Liver (tissue), 9 donors: ENCODE measurements around the gene EFEMP2. TPM values are rescaled to one million over a fixed set of nuclear protein-coding genes. Genes with fewer than 3 reads are reported as not detected.
A peak's percentile ranks its signal among the peaks of the same experiment; 100 is the strongest.

Source experiments
- DNase-seq: peaks from one replicate; pipeline ENCODE4 v3.0.0-alpha.2; 2017; ENCODE audit warnings: low spot score
- H3K27ac ChIP-seq, 2 donors: one replicate each; pipeline ENCODE4 v1.7.0; 2013; ENCODE audit warnings: inconsistent platforms in 2 of 2, low read length in 2 of 2, control low read depth in 1 of 2, low read depth in 1 of 2, mild to moderate bottlenecking in 1 of 2
- H3K27me3 ChIP-seq, 4 donors: one replicate each; pipeline versions ENCODE4 v1.6.1 to v1.7.0; 2013; ENCODE audit warnings: low read length in 3 of 4, inconsistent platforms in 1 of 4, mild to moderate bottlenecking in 1 of 4, moderate library complexity in 1 of 4; ENCODE audit not compliant: control insufficient read depth in 4 of 4, insufficient read depth in 4 of 4
- H3K36me3 ChIP-seq, 4 donors: one replicate each; pipeline versions ENCODE4 v1.6.1 to v1.7.0; 2013; ENCODE audit warnings: low read length in 3 of 4, mild to moderate bottlenecking in 3 of 4, low read depth in 1 of 4, moderate library complexity in 1 of 4; ENCODE audit not compliant: control insufficient read depth in 4 of 4, insufficient read depth in 3 of 4
- H3K4me1 ChIP-seq, 4 donors: one replicate each; pipeline versions ENCODE4 v1.6.1 to v1.7.0; 2013; ENCODE audit warnings: low read length in 3 of 4, mild to moderate bottlenecking in 3 of 4, moderate library complexity in 1 of 4; ENCODE audit not compliant: control insufficient read depth in 4 of 4, insufficient read depth in 4 of 4
- H3K4me3 ChIP-seq, 3 donors: one replicate each; pipeline versions ENCODE4 v1.6.1 to v1.7.0; 2013; ENCODE audit warnings: low read length in 3 of 3, control low read depth in 1 of 3, low read depth in 1 of 3, mild to moderate bottlenecking in 1 of 3
- H3K9ac ChIP-seq, 2 donors: one replicate each; pipeline ENCODE4 v1.7.0; 2013; ENCODE audit warnings: low read length in 2 of 2, mild to moderate bottlenecking in 2 of 2, moderate library complexity in 2 of 2, control low read depth in 1 of 2, low read depth in 1 of 2
- H3K9me3 ChIP-seq, 4 donors: one replicate each; pipeline versions ENCODE4 v1.6.1 to v1.7.0; 2013; ENCODE audit warnings: low read length in 3 of 4; ENCODE audit not compliant: control insufficient read depth in 4 of 4
- ATF3 ChIP-seq: IDR thresholded peaks from 2 replicates; pipeline ENCODE4 v1.6.1; 2016; ENCODE audit warnings: antibody characterized with exemption
- EGR1 ChIP-seq, 2 donors: IDR thresholded peaks; 2 replicates each; pipeline ENCODE4 v1.6.1; 2016 to 2018; ENCODE audit warnings: antibody characterized with exemption in 2 of 2, low read depth in 2 of 2
- FOXA1 ChIP-seq: IDR thresholded peaks from 2 replicates; pipeline ENCODE4 v1.6.1; 2016; ENCODE audit warnings: antibody characterized with exemption
- GABPA ChIP-seq, 2 donors: IDR thresholded peaks in 1 of 2; conservative IDR thresholded peaks in 1 of 2; 2 replicates each; pipeline ENCODE4 v1.6.1; 2016; ENCODE audit warnings: antibody characterized with exemption in 2 of 2, mild to moderate bottlenecking in 1 of 2, moderate library complexity in 1 of 2
- HNF4A ChIP-seq, 2 donors: conservative IDR thresholded peaks; 2 replicates each; pipeline ENCODE4 v1.6.1; 2016; ENCODE audit warnings: antibody characterized with exemption in 2 of 2, mild to moderate bottlenecking in 2 of 2
- HNF4G ChIP-seq: IDR thresholded peaks from 2 replicates; pipeline ENCODE4 v1.6.1; 2016; ENCODE audit warnings: antibody characterized with exemption
- NR2F2 ChIP-seq: IDR thresholded peaks from 2 replicates; pipeline ENCODE4 v1.6.1; 2016; ENCODE audit warnings: antibody characterized with exemption
- RAD21 ChIP-seq, 2 donors: IDR thresholded peaks; 2 replicates each; pipeline ENCODE4 v1.6.1; 2016; ENCODE audit warnings: antibody characterized with exemption in 2 of 2, mild to moderate bottlenecking in 2 of 2
- RXRA ChIP-seq, 2 donors: IDR thresholded peaks; 2 replicates each; pipeline ENCODE4 v1.6.1; 2017 to 2018; ENCODE audit warnings: antibody characterized with exemption in 2 of 2, mild to moderate bottlenecking in 1 of 2
- SP1 ChIP-seq: IDR thresholded peaks from 2 replicates; pipeline ENCODE4 v1.6.1; 2018; ENCODE audit warnings: antibody characterized with exemption, mild to moderate bottlenecking
- YY1 ChIP-seq: IDR thresholded peaks from 2 replicates; pipeline ENCODE4 v1.6.1; 2016; ENCODE audit warnings: antibody characterized with exemption, mild to moderate bottlenecking
- WGBS: extraction: QIAGEN DNeasy Blood & Tissue Kit; methylation state at CpG from one replicate; pipeline ENCODE4 v1.1.7; 2013; 5-methylcytosine and 5-hydroxymethylcytosine counted together
- polyA plus RNA-seq, 2 donors: library from polyadenylated mRNA; stranded (reverse) in 1 of 2; unstranded in 1 of 2; fragments of 200-250 nt in 1 of 2; fragments of >200 nt in 1 of 2; fragmentation: Nextera tagmentation in 1 of 2; extraction: Ambion mirVana in 1 of 2; gene quantifications; one replicate each; pipeline versions ENCODE4 v1.2.1 to v1.2.3, GENCODE V29; 2013 to 2015
- total RNA-seq, 2 donors: library from RNA; depleted of rRNA; stranded (reverse); fragments of >200 nt; gene quantifications; one replicate each; pipeline ENCODE4 v1.2.3, GENCODE V29; 2014
- TF ChIP-seq, protein P1 (sequence below): IDR thresholded peaks from 2 replicates; pipeline ENCODE4 v1.6.1; 2016; ENCODE audit warnings: antibody characterized with exemption
- TF ChIP-seq, protein P2 (sequence below): IDR thresholded peaks from 2 replicates; pipeline ENCODE4 v1.6.1; 2016; ENCODE audit warnings: antibody characterized with exemption
- donor health status: healthy.
- donor health status: healthy.
- donor health status: healthy.
- donor health status: healthy.
- donor health status: healthy.

The EFEMP2 gene
- total and polyA plus RNA-seq, 4 donors, result 5.0 to 10.7 (median 5.3) TPM

- TF ChIP-seq, protein P1, sequence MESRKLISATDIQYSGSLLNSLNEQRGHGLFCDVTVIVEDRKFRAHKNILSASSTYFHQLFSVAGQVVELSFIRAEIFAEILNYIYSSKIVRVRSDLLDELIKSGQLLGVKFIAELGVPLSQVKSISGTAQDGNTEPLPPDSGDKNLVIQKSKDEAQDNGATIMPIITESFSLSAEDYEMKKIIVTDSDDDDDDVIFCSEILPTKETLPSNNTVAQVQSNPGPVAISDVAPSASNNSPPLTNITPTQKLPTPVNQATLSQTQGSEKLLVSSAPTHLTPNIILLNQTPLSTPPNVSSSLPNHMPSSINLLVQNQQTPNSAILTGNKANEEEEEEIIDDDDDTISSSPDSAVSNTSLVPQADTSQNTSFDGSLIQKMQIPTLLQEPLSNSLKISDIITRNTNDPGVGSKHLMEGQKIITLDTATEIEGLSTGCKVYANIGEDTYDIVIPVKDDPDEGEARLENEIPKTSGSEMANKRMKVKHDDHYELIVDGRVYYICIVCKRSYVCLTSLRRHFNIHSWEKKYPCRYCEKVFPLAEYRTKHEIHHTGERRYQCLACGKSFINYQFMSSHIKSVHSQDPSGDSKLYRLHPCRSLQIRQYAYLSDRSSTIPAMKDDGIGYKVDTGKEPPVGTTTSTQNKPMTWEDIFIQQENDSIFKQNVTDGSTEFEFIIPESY, result no peak
These were observed 31.1 kb upstream of the EFEMP2 start (continued) for GRCh38 chr11:65903715-65904114.

GRCh38 chr11:65903068-65903481 is 30.5 kb upstream of the EFEMP2 start:
- Histone ChIP-seq H3K4me3 (no peak overlapping the region), H3K9ac (no peak overlapping the region), H3K36me3 (peaks cover 0 to 1% (median 0%) of the 10 kb centered on the region in 4 donors), H3K27me3 (no peaks in the 10 kb centered on the region), H3K4me1 (peaks cover 0 to 16% (median 10%) of the 10 kb centered on the region in 4 donors), H3K9me3 (no peaks in the 10 kb centered on the region), H3K27ac (no peak overlapping the region)
- 30% methylated on average over 5 of the region's 5 CpGs for WGBS
- no peak for DNase-seq
- no peak for TF ChIP-seq RXRA (IDR thresholded peaks at IDR 0.05)
- TF ChIP-seq, protein P2, sequence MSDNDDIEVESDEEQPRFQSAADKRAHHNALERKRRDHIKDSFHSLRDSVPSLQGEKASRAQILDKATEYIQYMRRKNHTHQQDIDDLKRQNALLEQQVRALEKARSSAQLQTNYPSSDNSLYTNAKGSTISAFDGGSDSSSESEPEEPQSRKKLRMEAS, result no peak
- TF ChIP-seq NR2F2, result no peak
- TF ChIP-seq FOXA1, result no peak
- no peak for TF ChIP-seq HNF4A (conservative IDR thresholded peaks at IDR 0.05)
- no peak for TF ChIP-seq GABPA (IDR thresholded peaks at IDR 0.05 in 1 of 2, conservative IDR thresholded peaks at IDR 0.05 in 1 of 2)
- TF ChIP-seq SP1, result no peak
- no peak for TF ChIP-seq YY1

DNA sequence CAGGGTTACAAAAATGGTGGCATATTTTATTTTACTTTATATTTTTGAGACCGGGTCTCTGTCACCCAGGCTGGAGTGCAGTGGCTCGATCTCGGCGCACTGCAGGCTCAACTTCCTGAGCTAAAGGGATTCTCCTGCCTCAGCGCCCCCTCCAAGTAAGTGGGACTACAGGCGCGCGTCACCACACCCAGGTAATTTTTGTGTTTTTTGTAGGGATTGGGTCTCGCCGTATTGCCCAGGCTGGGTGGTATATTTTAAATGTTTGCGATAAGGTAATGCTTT is 28.2 kb upstream of the EFEMP2 start:
- TF ChIP-seq ATF3, result no peak
- TF ChIP-seq, protein P2, result no peak
- Histone ChIP-seq H3K4me1 (peaks cover 0 to 16% (median 10%) of the 10 kb centered on the region in 4 donors), H3K9ac (no peak overlapping the region), H3K27me3 (no peaks in the 10 kb centered on the region), H3K27ac (no peak overlapping the region), H3K9me3 (no peaks in the 10 kb centered on the region), H3K4me3 (no peak overlapping the region), H3K36me3 (peaks cover 0 to 1% (median 0%) of the 10 kb centered on the region in 4 donors)
- WGBS, result 74% methylated on average over 11 of the region's 11 CpGs
- DNase-seq, result no peak

GRCh38 chr11:65900125-65900898 is 27.7 kb upstream of the EFEMP2 start, which contains the start of gene FOSL1:
Gene FOSL1, minus strand, starts transcription at chr11:65900388. Its CDS starts 49 bp downstream, at chr11:65900339.
- no peaks in the 10 kb centered on the region for H3K9me3 ChIP-seq

More at GRCh38 chr11:65900125-65900898, 27.7 kb upstream of the EFEMP2 start, which contains the start of gene FOSL1:
- peak within 1 kb of the TSS; percentile 1 to 47 (median 44) for H3K4me3 ChIP-seq
- peak; percentile 70 for DNase-seq
- 3% methylated on average over 80 of the region's 80 CpGs for WGBS
- peaks cover 0 to 1% (median 0%) of the 10 kb centered on the region in 4 donors for H3K36me3 ChIP-seq
- H3K4me1 ChIP-seq, result peaks cover 0 to 16% (median 10%) of the 10 kb centered on the region in 4 donors
- no peaks in the 10 kb centered on the region for H3K27me3 ChIP-seq
- no peak within 1 kb of the TSS for H3K27ac ChIP-seq
- peak within 1 kb of the TSS in 1 of 2 donors; percentile 50 for H3K9ac ChIP-seq
- TF ChIP-seq, protein P2, result no peak
- TF ChIP-seq HNF4A (conservative IDR thresholded peaks at IDR 0.05) (no peak), YY1 (no peak), RAD21 (IDR thresholded peaks at IDR 0.05) (peak in 1 of 2 donors; percentile 10), HNF4G (no peak), SP1 (peak; percentile 28), GABPA (IDR thresholded peaks at IDR 0.05 in 1 of 2, conservative IDR thresholded peaks at IDR 0.05 in 1 of 2) (no peak), NR2F2 (no peak), EGR1 (IDR thresholded peaks at IDR 0.05; ENCODE audit: low read depth in 2 of 2) (no peak), ATF3 (no peak)
